NCI-H226 (cell line): Measurements from ENCODE around the gene AHI1.

Experiments
- DNase-seq: peaks from one replicate; pipeline ENCODE4 v3.0.0-alpha.2; 2015

The AHI1 gene

GRCh38 chr6:135497412-135498184, at the start of gene AHI1:
Gene AHI1, minus strand, starts transcription at chr6:135497740. Its CDS starts 5,503 bp downstream, at chr6:135492237.
- DNase-seq: peak; percentile 92

GRCh38 chr6:135546680-135547418, 49.3 kb upstream of the AHI1 start:
- DNase-seq: no peak

GRCh38 chr6:135546206-135546605, 48.7 kb upstream of the AHI1 start:
- no peak for DNase-seq

- DNase-seq: peak; percentile 19
These were observed 42.8 kb upstream of the AHI1 start for GRCh38 chr6:135540207-135540840.

GRCh38 chr6:135537741-135538301, 40.3 kb upstream of the AHI1 start:
- DNase-seq: peak; percentile 85

GRCh38 chr6:135535989-135536414, 38.5 kb upstream of the AHI1 start:
- peak; percentile 93 for DNase-seq

GRCh38 chr6:135534773-135535380, 37.3 kb upstream of the AHI1 start:
- DNase-seq: peak; percentile 45

GRCh38 chr6:135532559-135532958, 35.0 kb upstream of the AHI1 start:
- DNase-seq: no peak

- no peak for DNase-seq
These were observed 34.5 kb upstream of the AHI1 start for GRCh38 chr6:135531954-135532490.

GRCh38 chr6:135530113-135530512, 32.6 kb upstream of the AHI1 start:
- no peak for DNase-seq

- DNase-seq: no peak
These were observed 30.4 kb upstream of the AHI1 start for GRCh38 chr6:135527960-135528249.

GRCh38 chr6:135527116-135527959, 29.8 kb upstream of the AHI1 start:
- no peak for DNase-seq

GRCh38 chr6:135525594-135525993, 28.1 kb upstream of the AHI1 start:
- DNase-seq: no peak

- peak; percentile 83 for DNase-seq
These were observed 25.6 kb upstream of the AHI1 start for GRCh38 chr6:135522965-135523692.

GRCh38 chr6:135521431-135521830, 23.9 kb upstream of the AHI1 start:
- DNase-seq: no peak

GRCh38 chr6:135520781-135521180, 23.2 kb upstream of the AHI1 start:
- DNase-seq: no peak

GRCh38 chr6:135519348-135519747, 21.8 kb upstream of the AHI1 start:
- no peak for DNase-seq

- DNase-seq: no peak
These were observed 20.0 kb upstream of the AHI1 start for GRCh38 chr6:135517527-135517926.

- DNase-seq: no peak
These were observed 17.2 kb upstream of the AHI1 start for GRCh38 chr6:135514706-135515105.

GRCh38 chr6:135506270-135506997, 8.9 kb upstream of the AHI1 start:
- DNase-seq: no peak
